H9 (cell line): Measurements from ENCODE around the gene LILRB5. TPM values are rescaled to one million over a fixed set of nuclear protein-coding genes. Genes with fewer than 3 reads are reported as not detected.

Source experiments
- DNase-seq: peaks from one replicate; pipeline ENCODE4 v3.0.0-alpha.2; 2017
- H2AFZ ChIP-seq: one replicate; pipeline ENCODE4 v1.6.1; 2013; ENCODE audit warnings: mild to moderate bottlenecking, low read length, control low read depth, moderate library complexity
- H2AK5ac ChIP-seq: 2 replicates; pipeline ENCODE4 v1.6.1; 2013; ENCODE audit warnings: low read length, control low read depth, mixed read lengths; ENCODE audit not compliant: insufficient read length
- H2BK120ac ChIP-seq: one replicate; pipeline ENCODE4 v1.6.1; 2013; ENCODE audit warnings: low read depth, mild to moderate bottlenecking, low read length, control low read depth, inconsistent platforms; ENCODE audit not compliant: poor library complexity, severe bottlenecking
- H2BK12ac ChIP-seq: 2 replicates; pipeline ENCODE4 v1.6.1; 2013; ENCODE audit warnings: low read length, control low read depth, mixed read lengths, low read depth; ENCODE audit not compliant: insufficient read length
- H2BK15ac ChIP-seq: 2 replicates; pipeline ENCODE4 v1.6.1; 2013; ENCODE audit warnings: low read depth, low read length, control low read depth
- H2BK20ac ChIP-seq: one replicate; pipeline ENCODE4 v1.6.1; 2013; ENCODE audit warnings: low read depth, mild to moderate bottlenecking, low read length, control low read depth, inconsistent platforms; ENCODE audit not compliant: poor library complexity, severe bottlenecking
- H2BK5ac ChIP-seq: 2 replicates; pipeline ENCODE4 v1.6.1; 2013; ENCODE audit warnings: low read length, control low read depth, mixed read lengths; ENCODE audit not compliant: insufficient read length
- H3K14ac ChIP-seq: 2 replicates; pipeline ENCODE4 v1.6.1; 2013; ENCODE audit warnings: low read length, control low read depth; ENCODE audit not compliant: insufficient read depth
- H3K18ac ChIP-seq: 2 replicates; pipeline ENCODE4 v1.6.1; 2013; ENCODE audit warnings: low read depth, mild to moderate bottlenecking, mixed read lengths, low read length, control low read depth; ENCODE audit not compliant: insufficient read length
- H3K23ac ChIP-seq: 2 replicates; pipeline ENCODE4 v1.6.1; 2013; ENCODE audit warnings: low read length, control low read depth, mixed read lengths, low read depth; ENCODE audit not compliant: insufficient read length
- H3K23me2 ChIP-seq: 2 replicates; pipeline ENCODE4 v1.6.1; 2013; ENCODE audit warnings: low read depth, mild to moderate bottlenecking, mixed read lengths, low read length, control low read depth; ENCODE audit not compliant: insufficient read length, poor library complexity, severe bottlenecking
- H3K27ac ChIP-seq: 2 replicates; pipeline ENCODE4 v1.5.1; 2013; ENCODE audit warnings: low read length, control low read depth, mixed read lengths, low read depth; ENCODE audit not compliant: insufficient read length
- H3K27me3 ChIP-seq: 2 replicates; pipeline ENCODE4 v1.6.1; 2013; ENCODE audit warnings: low read length, control low read depth, inconsistent platforms; ENCODE audit not compliant: insufficient read depth
- H3K4ac ChIP-seq: 2 replicates; pipeline ENCODE4 v1.6.1; 2013; ENCODE audit warnings: low read depth, mild to moderate bottlenecking, control low read depth, inconsistent platforms, low read length, moderate library complexity
- H3K4me1 ChIP-seq: 2 replicates; pipeline ENCODE4 v1.6.1; 2013; ENCODE audit warnings: low read length, control low read depth, inconsistent platforms; ENCODE audit not compliant: insufficient read depth
- H3K4me2 ChIP-seq: 2 replicates; pipeline ENCODE4 v1.6.1; 2013; ENCODE audit warnings: low read length, control low read depth, mixed read lengths; ENCODE audit not compliant: insufficient read length, insufficient read depth
- H3K56ac ChIP-seq: 2 replicates; pipeline ENCODE4 v1.6.1; 2013; ENCODE audit warnings: low read depth, mild to moderate bottlenecking, mixed read lengths, low read length, control low read depth; ENCODE audit not compliant: insufficient read length
- H3K79me1 ChIP-seq: 2 replicates; pipeline ENCODE4 v1.6.1; 2013; ENCODE audit warnings: low read depth, mild to moderate bottlenecking, moderate library complexity, low read length, control low read depth, inconsistent platforms; ENCODE audit not compliant: insufficient read depth, poor library complexity, severe bottlenecking
- H3K79me2 ChIP-seq: 2 replicates; pipeline ENCODE4 v1.6.1; 2013; ENCODE audit warnings: low read length, control low read depth, inconsistent platforms; ENCODE audit not compliant: insufficient read depth
- H3K9ac ChIP-seq: 2 replicates; pipeline ENCODE4 v1.6.1; 2013; ENCODE audit warnings: low read length, control low read depth, mixed read lengths; ENCODE audit not compliant: insufficient read length; ENCODE audit errors: extremely low read depth
- H3K9me3 ChIP-seq: one replicate; pipeline ENCODE4 v1.6.1; 2013; ENCODE audit warnings: low read depth, low read length, inconsistent platforms; ENCODE audit not compliant: control insufficient read depth
- H3T11ph ChIP-seq: one replicate; pipeline ENCODE4 v1.6.1; 2013; ENCODE audit warnings: mild to moderate bottlenecking, low read length, control low read depth, inconsistent platforms
- H4K20me1 ChIP-seq: one replicate; pipeline ENCODE4 v1.6.1; 2013; ENCODE audit not compliant: control insufficient read depth, insufficient read length, insufficient read depth
- H4K5ac ChIP-seq: 2 replicates; pipeline ENCODE4 v1.6.1; 2013; ENCODE audit warnings: low read depth, mild to moderate bottlenecking, mixed read lengths, low read length, control low read depth; ENCODE audit not compliant: insufficient read length
- H4K8ac ChIP-seq: replicated peaks from 2 replicates; pipeline ENCODE4 v1.6.1; 2013; ENCODE audit warnings: low read length, control low read depth, mixed read lengths, low read depth; ENCODE audit not compliant: insufficient read length
- H4K91ac ChIP-seq: 2 replicates; pipeline ENCODE4 v1.6.1; 2013; ENCODE audit warnings: low read depth, mild to moderate bottlenecking, moderate library complexity, mixed read lengths, low read length, control low read depth; ENCODE audit not compliant: insufficient read length
- H3K27ac Mint-ChIP-seq, 3 experiments: 2 replicates in 2 of 3; 3 replicates in 1 of 3; pipeline ENCODE4 v1.8.0; 2020 to 2021; ENCODE audit warnings: mixed read lengths in 3 of 3, mild to moderate bottlenecking in 1 of 3, moderate library complexity in 1 of 3
- H3K27me3 Mint-ChIP-seq: 2 replicates; pipeline ENCODE4 v1.8.0; 2021; ENCODE audit warnings: low read depth, mild to moderate bottlenecking, moderate library complexity, mixed read lengths
- H3K36me3 Mint-ChIP-seq, 3 experiments: 2 replicates in 2 of 3; 3 replicates in 1 of 3; pipeline ENCODE4 v1.8.0; 2020 to 2021; ENCODE audit warnings: low read depth in 3 of 3, mixed read lengths in 3 of 3; ENCODE audit not compliant: insufficient read depth in 1 of 3
- H3K4me1 Mint-ChIP-seq, 2 experiments: 2 replicates each; pipeline ENCODE4 v1.8.0; 2020; ENCODE audit warnings: mixed read lengths in 2 of 2
- H3K4me3 Mint-ChIP-seq, 2 experiments: 2 replicates in 1 of 2; 3 replicates in 1 of 2; pipeline ENCODE4 v1.8.0; 2020 to 2021; ENCODE audit warnings: mild to moderate bottlenecking in 2 of 2, mixed read lengths in 2 of 2, moderate library complexity in 1 of 2
- H3K9me3 Mint-ChIP-seq, 2 experiments: 2 replicates in 1 of 2; 3 replicates in 1 of 2; pipeline ENCODE4 v1.8.0; 2020; ENCODE audit warnings: mild to moderate bottlenecking in 2 of 2, mixed read lengths in 2 of 2, moderate library complexity in 1 of 2
- WGBS: extraction: QIAGEN DNeasy Blood & Tissue Kit; methylation state at CpG from one replicate; pipeline ENCODE4 v1.1.7; 2013; ENCODE audit warnings: missing lambda C conversion rate, low lambda C conversion rate, mixed read lengths; ENCODE audit not compliant: insufficient read length; ENCODE audit errors: extremely low coverage; 5-methylcytosine and 5-hydroxymethylcytosine counted together
- total RNA-seq: library from RNA; stranded (reverse); gene quantifications from 2 replicates; pipeline ENCODE4 v1.2.1, GENCODE V29; 2021
- TF ChIP-seq, protein P1 (sequence below): fragments of 200-600 bp; sonication (generic); conservative IDR thresholded peaks from 3 replicates; pipeline ENCODE4 v1.8.0; 2021; ENCODE audit warnings: antibody characterized with exemption, mild to moderate bottlenecking

The LILRB5 gene
- total RNA-seq, 1 experiment from 2014 or later = 0.09 TPM

DNA sequence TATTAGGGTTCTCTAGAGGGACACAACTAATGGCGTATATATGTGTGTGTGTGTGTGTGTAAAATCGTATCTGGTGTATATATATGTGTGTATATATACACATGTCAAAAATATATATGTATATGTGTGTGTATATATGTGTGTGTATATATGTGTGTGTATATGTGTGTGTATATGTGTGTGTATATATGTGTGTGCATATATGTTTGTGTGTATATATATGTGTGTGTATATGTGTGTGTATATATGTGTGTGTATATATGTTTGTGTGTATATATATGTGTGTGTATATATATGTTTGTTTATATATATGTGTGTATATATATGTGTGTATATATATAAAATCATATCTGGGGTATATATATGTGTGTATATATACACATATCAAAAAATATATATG is 5.4 kb upstream of the LILRB5 start:
- Histone ChIP-seq H2AK5ac (no peak overlapping the region), H3K79me2 (no peaks in the 10 kb centered on the region), H2BK5ac (no peak overlapping the region), H3K4me1 (no peaks in the 10 kb centered on the region), H3K4me2 (no peak overlapping the region), H3K14ac (no peak overlapping the region; the same call in 1 of the 2 replicates), H2BK120ac (no peak overlapping the region), H3K27ac (no peak overlapping the region), H4K91ac (no peak overlapping the region), H4K5ac (no peak overlapping the region), H2BK12ac (no peak overlapping the region), H3K9ac (no peak overlapping the region), H3K23me2 (no peaks in the 10 kb centered on the region), H4K20me1 (no peaks in the 10 kb centered on the region), H3K4ac (no peak overlapping the region), H3K9me3 (no peaks in the 10 kb centered on the region), H2BK15ac (no peak overlapping the region), H3K18ac (no peak overlapping the region), H3K56ac (no peak overlapping the region), H3K79me1 (no peaks in the 10 kb centered on the region), H4K8ac (no peak overlapping the region), H3K27me3 (no peaks in the 10 kb centered on the region), H2AFZ (no peak overlapping the region), H3T11ph (no peak overlapping the region), H3K23ac (no peak overlapping the region), H2BK20ac (no peak overlapping the region)
- H3K9me3 Mint-ChIP-seq = peaks cover 0 to 28% of the 10 kb centered on the region in 2 experiments; a peak in 3 of 5 replicates
- H3K36me3 Mint-ChIP-seq = no peaks in the 10 kb centered on the region
- H3K27me3 Mint-ChIP-seq = peaks cover 43% of the 10 kb centered on the region
- no CpG with 5 or more reads among the region's 2 CpGs for WGBS
- no peak overlapping the region for H3K4me3 Mint-ChIP-seq
- H3K27ac Mint-ChIP-seq = no peak overlapping the region; a peak in 1 of 7 replicates
- TF ChIP-seq, protein P1, sequence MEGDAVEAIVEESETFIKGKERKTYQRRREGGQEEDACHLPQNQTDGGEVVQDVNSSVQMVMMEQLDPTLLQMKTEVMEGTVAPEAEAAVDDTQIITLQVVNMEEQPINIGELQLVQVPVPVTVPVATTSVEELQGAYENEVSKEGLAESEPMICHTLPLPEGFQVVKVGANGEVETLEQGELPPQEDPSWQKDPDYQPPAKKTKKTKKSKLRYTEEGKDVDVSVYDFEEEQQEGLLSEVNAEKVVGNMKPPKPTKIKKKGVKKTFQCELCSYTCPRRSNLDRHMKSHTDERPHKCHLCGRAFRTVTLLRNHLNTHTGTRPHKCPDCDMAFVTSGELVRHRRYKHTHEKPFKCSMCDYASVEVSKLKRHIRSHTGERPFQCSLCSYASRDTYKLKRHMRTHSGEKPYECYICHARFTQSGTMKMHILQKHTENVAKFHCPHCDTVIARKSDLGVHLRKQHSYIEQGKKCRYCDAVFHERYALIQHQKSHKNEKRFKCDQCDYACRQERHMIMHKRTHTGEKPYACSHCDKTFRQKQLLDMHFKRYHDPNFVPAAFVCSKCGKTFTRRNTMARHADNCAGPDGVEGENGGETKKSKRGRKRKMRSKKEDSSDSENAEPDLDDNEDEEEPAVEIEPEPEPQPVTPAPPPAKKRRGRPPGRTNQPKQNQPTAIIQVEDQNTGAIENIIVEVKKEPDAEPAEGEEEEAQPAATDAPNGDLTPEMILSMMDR = no peak
- DNase-seq = no peak
- H3K4me1 Mint-ChIP-seq = peaks cover 3 to 9% of the 10 kb centered on the region in 2 experiments; a peak in 2 of 4 replicates
